Keratinocyte (primary cell): Measurements from ENCODE around the gene TMEM39B.

Experiments
- CTCF ChIP-seq, 3 experiments: IDR thresholded peaks in 1 of 3; conservative IDR thresholded peaks in 1 of 3; optimal IDR thresholded peaks in 1 of 3; 2 replicates in 2 of 3; 3 replicates in 1 of 3; pipeline versions ENCODE3 to v1.5.1; 2011; ENCODE audit warnings: low read length in 3 of 3, mild to moderate bottlenecking in 3 of 3, moderate library complexity in 2 of 3, control low read depth in 1 of 3, inconsistent platforms in 1 of 3; ENCODE audit not compliant: insufficient read depth in 2 of 3; ENCODE audit errors: extremely low read depth in 1 of 3
- EZH2 ChIP-seq: IDR thresholded peaks from one replicate; pipeline ENCODE4 v1.6.1; 2012; ENCODE audit warnings: inconsistent platforms, mild to moderate bottlenecking, low read length, moderate library complexity

GRCh38 chr1:32045772-32046171 is 27.0 kb upstream of the TMEM39B start:
- TF ChIP-seq CTCF (optimal IDR thresholded peaks at IDR 0.05 in 1 of 3, IDR thresholded peaks at IDR 0.05 in 1 of 3, conservative IDR thresholded peaks at IDR 0.05 in 1 of 3; ENCODE audit: extremely low read depth in 1 of 3, insufficient read depth in 2 of 3, low read length in 3 of 3) (no peak), EZH2 (no peak)
